Fibroblast of skin of right biceps (primary cell): ENCODE results near the gene EPHB2.
A peak's percentile ranks its signal among the peaks of the same experiment; 100 is the strongest.
"Not testable (repeated sequence)": the region's sequence is repeated elsewhere in the genome, so short reads cannot be mapped to it uniquely, and the experiment has no call there.

ENCODE experiments used
- DNase-seq: peaks from one replicate; pipeline ENCODE4 v3.0.0-alpha.2; 2013

Gene EPHB2

DNA sequence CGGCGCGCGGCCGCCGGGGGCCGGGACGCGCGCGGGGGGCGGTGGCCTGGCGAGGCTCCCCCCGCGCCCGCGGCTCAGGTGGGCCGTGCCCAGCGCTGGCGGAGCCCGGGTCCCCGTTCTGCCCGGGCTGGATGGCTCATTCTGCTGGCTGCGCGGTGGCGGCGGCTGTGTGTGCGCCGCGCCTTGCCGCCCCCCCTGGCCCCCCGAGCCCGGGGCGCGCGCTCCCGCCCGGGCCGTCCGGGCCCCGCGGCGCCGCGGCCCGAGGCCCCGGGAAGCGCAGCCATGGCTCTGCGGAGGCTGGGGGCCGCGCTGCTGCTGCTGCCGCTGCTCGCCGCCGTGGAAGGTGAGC lies at the start of gene EPHB2:
EPHB2 (plus strand) TSS at position 139 of the 349 bp plus-strand sequence; CDS start at position 283, 144 bp downstream.
- peak; percentile 59 for DNase-seq

GRCh38 chr1:22661880-22662279 lies 48.8 kb upstream of the EPHB2 start:
- DNase-seq: no peak

GRCh38 chr1:22662318-22662717 lies 48.3 kb upstream of the EPHB2 start:
- no peak for DNase-seq

GRCh38 chr1:22662986-22663408 lies 47.6 kb upstream of the EPHB2 start:
- DNase-seq: no peak

GRCh38 chr1:22665752-22666151 lies 44.9 kb upstream of the EPHB2 start:
- no peak for DNase-seq

DNA sequence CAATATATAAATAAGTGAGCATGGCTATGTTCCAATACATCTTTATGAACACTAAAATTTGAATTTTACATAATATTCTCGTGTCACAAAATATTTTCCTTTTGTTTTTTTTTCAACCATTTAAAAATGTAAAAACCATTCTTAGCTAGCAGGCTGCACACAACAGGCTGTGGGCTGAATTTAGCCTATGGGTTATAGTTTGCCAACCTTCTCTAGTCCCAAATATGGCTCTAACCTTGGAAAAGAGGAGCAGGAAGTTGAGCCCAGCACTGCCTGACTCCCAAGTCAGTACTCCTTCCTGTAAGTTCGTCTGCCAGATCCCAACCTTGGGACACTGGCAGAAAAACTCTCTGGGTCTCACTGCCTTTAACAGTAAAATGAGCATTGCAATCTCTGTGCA lies 44.2 kb upstream of the EPHB2 start:
- no peak for DNase-seq

- DNase-seq: not testable (repeated sequence)
Measured at GRCh38 chr1:22668840-22669239, 41.8 kb upstream of the EPHB2 start.

DNA sequence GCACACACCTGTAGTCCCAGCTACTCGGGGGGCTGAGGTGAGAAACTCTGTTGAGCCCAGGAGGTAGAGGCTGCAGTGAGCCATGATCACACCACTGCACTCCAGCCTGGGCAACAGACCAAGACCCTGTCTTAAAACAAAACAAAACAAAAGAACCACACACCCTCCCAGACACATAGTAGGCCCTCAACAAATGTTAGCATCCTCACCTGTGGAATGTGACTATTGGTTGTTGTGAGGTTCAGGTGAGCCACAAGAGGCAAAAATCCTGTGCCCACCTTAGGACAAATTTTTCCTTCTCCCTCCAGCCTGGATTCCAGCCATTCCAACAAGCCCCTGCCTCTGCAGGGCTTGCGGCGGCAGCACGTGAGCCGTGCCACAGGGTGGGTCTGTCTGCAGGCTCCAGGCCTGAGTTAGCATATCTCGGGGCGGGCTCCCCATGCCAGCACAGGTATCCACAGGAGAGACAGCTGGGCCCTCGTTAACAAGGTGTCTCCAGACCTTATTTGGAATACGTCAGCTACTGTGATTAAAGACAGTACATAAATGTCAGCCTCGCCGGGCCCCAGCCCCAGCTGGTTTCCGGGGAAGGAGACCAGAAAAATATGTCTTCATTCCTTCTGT lies 40.2 kb upstream of the EPHB2 start:
- DNase-seq: no peak

DNA sequence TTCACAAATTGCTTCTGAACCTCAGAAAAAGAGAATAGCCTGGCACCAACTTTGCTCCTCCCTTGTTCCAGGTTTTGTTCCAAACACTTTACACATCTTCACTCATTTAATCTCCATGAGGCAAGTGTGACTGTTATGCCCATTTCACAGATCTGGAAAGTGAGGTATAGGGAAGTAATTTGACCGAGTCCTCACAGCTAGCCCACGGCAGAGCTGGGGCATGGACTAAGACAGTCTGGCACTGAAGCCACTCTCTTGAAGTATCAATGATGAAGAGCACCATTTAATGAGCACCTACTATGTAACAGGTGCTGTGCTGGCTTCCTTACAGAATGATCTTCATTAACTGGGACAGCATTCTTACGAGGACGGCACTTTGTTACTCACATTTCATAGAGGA lies 38.6 kb upstream of the EPHB2 start:
- no peak for DNase-seq

- DNase-seq: peak; percentile 53
Measured at GRCh38 chr1:22673486-22674409, 36.9 kb upstream of the EPHB2 start.

DNA sequence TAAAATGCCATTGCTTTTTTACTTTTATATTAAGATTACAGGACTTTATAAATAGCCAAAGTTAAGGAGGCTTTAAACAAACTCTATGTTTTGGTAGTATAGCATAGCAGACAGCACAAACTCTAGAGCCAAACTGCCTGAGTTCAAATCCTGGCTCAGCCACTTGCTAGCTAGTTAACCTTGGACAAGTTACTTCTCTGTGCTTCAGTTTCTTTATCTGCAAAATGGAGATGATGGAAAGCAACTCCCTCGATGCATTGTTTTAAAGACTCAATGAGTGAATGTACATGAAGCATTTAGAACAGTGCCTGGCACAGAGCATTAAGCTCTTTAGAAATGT lies 36.3 kb upstream of the EPHB2 start:
- DNase-seq: no peak

DNA sequence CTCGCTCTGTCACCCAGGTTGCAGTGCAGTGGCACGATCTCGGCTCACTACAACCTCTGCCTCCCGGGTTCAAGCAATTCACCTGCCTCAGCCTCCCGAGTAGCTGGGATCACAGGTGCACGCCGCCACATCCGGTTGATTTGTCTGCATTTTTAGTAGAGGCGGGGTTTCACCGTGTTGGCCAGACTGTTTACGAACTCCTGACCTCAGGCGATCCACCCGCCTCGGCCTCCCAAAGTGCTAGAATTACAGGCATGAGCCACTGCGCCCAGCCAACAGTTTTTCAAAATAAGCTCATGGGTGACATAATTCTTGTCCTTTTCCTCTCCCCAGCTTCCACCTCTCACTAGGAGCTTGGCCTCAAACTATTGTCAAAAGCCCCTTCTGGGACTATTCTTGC lies 34.5 kb upstream of the EPHB2 start:
- not testable (repeated sequence) for DNase-seq

DNA sequence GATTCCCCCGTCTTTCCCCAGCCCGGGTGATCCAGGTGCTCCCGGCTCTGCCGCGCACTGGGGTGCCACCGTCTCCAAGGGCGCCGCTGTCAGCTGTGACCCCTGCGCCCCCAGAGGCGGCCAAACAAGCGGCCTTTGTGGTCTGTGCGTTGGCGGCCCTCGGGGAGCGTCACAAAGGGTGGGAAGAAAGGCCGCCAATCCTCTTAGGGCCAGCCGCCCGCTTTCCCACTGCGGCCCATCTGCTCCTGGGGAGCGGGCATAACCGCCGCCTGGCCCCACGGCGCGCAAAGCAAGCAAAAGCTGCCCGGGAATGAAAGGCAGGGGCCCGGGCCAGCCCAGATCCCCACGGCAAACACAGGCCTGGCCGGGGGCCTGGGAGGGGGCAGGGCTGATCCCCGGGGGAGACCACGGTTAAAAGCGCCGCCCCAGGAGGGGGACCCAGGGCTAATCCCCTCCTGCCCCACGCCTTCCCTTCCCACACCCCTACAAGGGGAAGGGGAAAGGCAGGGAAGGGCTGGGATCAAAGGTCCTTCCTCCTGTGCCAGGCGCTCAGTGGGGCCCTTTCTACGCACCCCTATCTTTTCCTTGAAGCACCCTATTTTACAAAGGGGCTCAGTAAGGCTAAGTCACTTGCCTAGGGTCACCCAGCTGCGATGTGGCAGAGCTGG lies 33.6 kb upstream of the EPHB2 start:
- DNase-seq: no peak

GRCh38 chr1:22677931-22678896 lies 32.4 kb upstream of the EPHB2 start:
- DNase-seq: no peak

DNA sequence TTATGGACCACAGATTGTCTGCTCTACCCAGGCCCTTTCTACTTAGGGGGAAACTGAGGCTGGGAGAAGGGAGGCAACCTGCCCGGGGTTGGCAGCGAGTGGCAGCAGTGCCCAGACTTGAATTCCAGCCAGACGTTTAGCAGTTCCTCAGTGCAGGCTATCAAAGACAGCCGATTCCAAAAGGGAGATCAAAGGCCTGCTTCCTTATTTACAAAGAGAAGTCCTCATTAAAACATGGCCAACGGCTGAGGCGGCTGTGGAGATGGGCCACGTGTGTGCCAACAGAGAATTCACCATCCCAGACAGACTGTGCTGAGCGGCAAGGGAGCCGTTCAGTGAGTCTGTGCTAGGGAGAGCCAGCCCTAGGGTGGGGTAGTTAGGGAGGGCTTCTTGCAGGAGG lies 29.9 kb upstream of the EPHB2 start:
- DNase-seq: no peak

DNA sequence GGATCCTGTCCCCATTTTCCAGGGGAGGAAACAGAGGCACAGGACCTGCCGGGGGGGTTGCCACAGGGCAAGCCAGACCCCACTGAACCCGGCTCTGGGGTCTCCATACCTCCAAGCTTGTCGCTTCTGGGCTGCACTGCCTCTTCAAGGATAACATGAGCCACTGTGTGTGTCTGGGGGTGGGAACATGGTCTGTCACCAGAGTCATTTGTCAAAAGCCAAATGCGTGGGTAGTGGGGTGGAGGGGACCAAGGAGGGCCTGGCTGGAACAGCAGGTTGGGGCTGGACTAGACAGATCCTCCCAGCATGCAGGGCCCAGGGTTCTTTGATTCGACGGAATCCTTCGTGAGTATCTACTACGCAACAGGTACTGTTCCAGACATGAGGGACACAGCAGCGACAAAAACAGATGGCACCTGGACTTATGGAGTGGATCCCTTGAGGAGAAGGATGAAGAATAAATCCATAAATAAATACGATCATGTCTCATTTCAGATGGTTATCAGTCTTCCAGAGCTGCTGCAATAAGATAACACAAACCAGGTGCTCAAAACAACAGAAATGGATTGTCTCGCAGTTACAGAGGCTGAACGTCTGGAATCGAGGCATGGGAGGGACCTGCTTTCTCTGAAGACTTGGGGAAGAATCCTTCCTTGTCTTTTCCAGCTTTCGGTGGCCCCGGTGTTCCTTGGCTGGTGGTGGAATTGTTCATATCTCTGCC lies 28.9 kb upstream of the EPHB2 start:
- no peak for DNase-seq

DNA sequence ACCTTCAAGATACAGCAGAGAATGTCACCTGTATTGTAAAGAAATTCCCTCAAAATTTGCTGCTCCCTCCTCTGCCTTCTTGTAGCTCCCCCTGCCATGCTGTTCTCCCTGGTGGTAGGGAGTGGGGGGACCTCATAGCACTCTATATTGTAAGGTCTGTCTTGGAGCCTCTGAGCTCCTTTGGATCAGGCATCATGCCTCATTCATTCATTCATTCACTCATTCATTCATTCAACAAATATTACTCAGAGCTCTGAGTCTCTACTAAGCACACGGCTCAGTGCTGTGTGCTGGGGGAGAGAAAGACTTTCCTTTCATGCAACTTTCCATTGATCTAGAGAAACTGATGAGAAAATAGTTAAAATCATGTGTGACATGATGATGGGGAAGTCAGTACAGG lies 27.1 kb upstream of the EPHB2 start:
- no peak for DNase-seq

- DNase-seq: no peak
Measured at GRCh38 chr1:22685591-22686059, 25.0 kb upstream of the EPHB2 start.

- no peak for DNase-seq
Measured at GRCh38 chr1:22687191-22687590, 23.4 kb upstream of the EPHB2 start.

DNA sequence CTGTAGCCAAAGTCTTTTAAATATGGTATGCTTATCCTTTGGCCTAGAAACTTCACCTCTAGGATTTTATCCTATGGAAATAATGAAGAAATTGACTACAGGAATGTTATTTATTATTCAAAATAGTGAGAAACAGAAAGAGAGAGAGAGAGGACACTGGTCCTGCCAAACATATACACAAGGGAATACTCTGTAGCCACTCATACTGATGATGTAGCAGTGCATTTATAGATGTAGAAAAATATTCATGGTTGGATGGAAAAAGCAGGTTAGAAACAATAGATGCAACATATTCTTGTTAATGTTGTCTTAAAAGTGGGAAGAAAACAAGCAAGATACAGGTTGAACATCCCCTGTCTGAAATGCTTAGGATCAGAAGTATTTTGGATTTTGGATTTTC lies 22.2 kb upstream of the EPHB2 start:
- no peak for DNase-seq

GRCh38 chr1:22689505-22689904 lies 21.1 kb upstream of the EPHB2 start:
- DNase-seq: peak; percentile 78
